ENCODE data around the gene ELOB. TPM values are rescaled to one million over a fixed set of nuclear protein-coding genes. Genes with fewer than 3 reads are reported as not detected.
"Not testable (repeated sequence)": the region's sequence is repeated elsewhere in the genome, so short reads cannot be mapped to it uniquely, and the experiment has no call there.

The ELOB gene
- total RNA-seq, 1 donor from 2014 or later = 172 TPM

DNA sequence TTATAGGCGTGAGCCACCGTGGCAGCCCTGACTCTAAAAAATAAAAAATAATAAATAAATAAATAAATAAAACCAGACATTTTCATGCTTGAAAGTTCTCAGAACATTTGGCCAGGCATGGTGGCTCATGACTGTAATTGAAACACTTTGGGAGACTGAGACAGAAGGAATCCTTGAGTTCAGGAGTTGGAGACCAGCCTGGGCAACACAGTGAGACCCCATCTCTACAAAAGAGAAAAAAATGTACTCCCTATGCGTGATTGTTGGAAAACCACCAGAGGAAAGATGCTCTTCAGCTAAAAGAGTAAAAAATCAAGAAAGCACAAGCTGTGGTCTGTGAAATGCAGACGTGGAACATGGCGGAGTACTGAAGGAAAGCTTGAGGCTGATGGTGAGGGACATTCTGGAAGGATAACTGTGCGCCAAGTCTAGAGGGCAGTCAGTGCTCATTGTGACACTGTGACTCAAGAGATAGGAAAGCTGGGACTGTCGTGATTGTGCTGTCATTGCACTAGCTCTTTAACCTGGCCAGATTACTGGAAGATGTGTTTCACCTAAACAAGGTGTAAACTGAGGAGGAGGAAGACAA is 52.9 kb downstream of the ELOB start:
- intact Hi-C loops (cut with micrococcal nuclease) = no loop called here
- Mint-ChIP-seq H3K36me3 (ENCODE audit: low read depth) (no peaks in the 10 kb centered on the region), H3K27ac (no peak overlapping the region), H3K9me3 (no peaks in the 10 kb centered on the region), H3K27me3 (peaks cover 11% of the 10 kb centered on the region), H3K4me1 (peaks cover 5% of the 10 kb centered on the region), H3K4me3 (no peak overlapping the region)
- ATAC-seq (ENCODE audit: low read depth) (no peak), DNase-seq (no peak)
- CTCF ChIA-PET = interaction anchor here (0.7 kb wide), 1 partner anchor 51 kb away, joined by 3 read pairs; no protein-coding TSS in a partner anchor
- TF ChIP-seq, protein P1, sequence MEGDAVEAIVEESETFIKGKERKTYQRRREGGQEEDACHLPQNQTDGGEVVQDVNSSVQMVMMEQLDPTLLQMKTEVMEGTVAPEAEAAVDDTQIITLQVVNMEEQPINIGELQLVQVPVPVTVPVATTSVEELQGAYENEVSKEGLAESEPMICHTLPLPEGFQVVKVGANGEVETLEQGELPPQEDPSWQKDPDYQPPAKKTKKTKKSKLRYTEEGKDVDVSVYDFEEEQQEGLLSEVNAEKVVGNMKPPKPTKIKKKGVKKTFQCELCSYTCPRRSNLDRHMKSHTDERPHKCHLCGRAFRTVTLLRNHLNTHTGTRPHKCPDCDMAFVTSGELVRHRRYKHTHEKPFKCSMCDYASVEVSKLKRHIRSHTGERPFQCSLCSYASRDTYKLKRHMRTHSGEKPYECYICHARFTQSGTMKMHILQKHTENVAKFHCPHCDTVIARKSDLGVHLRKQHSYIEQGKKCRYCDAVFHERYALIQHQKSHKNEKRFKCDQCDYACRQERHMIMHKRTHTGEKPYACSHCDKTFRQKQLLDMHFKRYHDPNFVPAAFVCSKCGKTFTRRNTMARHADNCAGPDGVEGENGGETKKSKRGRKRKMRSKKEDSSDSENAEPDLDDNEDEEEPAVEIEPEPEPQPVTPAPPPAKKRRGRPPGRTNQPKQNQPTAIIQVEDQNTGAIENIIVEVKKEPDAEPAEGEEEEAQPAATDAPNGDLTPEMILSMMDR (IDR thresholded peaks at IDR 0.05) = no peak
- POLR2A ChIA-PET = no interaction called here

DNA sequence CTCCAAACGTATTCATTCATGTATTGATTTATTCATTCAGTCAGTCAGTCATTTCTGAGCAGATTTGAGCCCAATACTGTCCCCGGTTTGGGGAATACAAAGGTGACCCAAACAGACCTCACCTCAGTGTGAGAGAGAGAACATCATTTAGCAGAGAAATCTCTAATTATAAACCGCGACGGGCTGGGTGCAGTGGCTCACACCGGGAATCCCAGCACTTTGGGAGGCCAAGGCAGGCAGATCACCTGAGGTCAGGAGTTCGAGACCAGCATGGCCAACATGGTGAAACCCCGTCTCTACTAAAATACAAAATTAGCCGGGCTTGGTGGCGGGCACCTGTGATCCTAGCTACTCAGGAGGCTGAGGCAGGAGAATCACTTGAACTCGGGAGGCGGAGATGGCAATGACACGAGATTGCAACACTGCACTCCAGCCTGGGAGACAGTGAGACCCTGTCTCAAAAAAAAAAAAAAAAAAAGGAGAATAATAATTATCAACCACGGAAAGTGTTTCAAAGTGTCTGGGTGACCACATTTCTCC is 55.4 kb downstream of the ELOB start:
- Mint-ChIP-seq H3K27me3 (peaks cover 11% of the 10 kb centered on the region), H3K4me3 (peak overlapping the region; percentile 72)
- H3K36me3 Mint-ChIP-seq (ENCODE audit: low read depth); DNase-seq; H3K4me1 Mint-ChIP-seq; ATAC-seq (ENCODE audit: low read depth); CTCF ChIA-PET; H3K27ac Mint-ChIP-seq; H3K9me3 Mint-ChIP-seq: not testable (repeated sequence)
- intact Hi-C loops (cut with micrococcal nuclease) = loop anchor here (1.0 kb wide), 4 partner anchors 31 to 48 kb away; partner anchors contain the start of genes KCTD5 and SRRM2
- POLR2A ChIA-PET = interaction anchor here (0.7 kb wide), 1 partner anchor 39 kb away, joined by 8 read pairs; no protein-coding TSS in a partner anchor

Other genes starting within 250 kb of the ELOB start
- 0.16 and 0.66 TPM in 2 replicates for gene CEMP1, start 245.9 kb downstream of the ELOB start, total RNA-seq
- 42.5 and 62.0 TPM in 2 replicates for gene PDPK1, start 239.3 kb downstream of the ELOB start, total RNA-seq
- gene KCTD5, start 94.8 kb downstream of the ELOB start, total RNA-seq = 30.3 and 31.4 TPM in 2 replicates
- 1.5 and 1.8 TPM in 2 replicates for gene PRSS27, start 57.1 kb downstream of the ELOB start, total RNA-seq
- gene SRRM2, start 24.6 kb downstream of the ELOB start, total RNA-seq = 891 and 963 TPM in 2 replicates
- not detected in 2 replicates for gene PRSS33, start 10.3 kb upstream of the ELOB start, total RNA-seq
- not detected in 2 replicates for gene PRSS41, start 21.2 kb upstream of the ELOB start, total RNA-seq
- 2.4 and 3.2 TPM in 2 replicates for gene PRSS21, start 40.0 kb upstream of the ELOB start, total RNA-seq
- 0.33 TPM in 1 of 2 replicates, not detected in the other for gene ZG16B, start 53.0 kb upstream of the ELOB start, total RNA-seq
- gene PRSS22, start 80.9 kb upstream of the ELOB start, total RNA-seq = not detected in 2 replicates
- gene FLYWCH2, start 105.9 kb upstream of the ELOB start, total RNA-seq = 19.4 and 20.3 TPM in 2 replicates
- 53.5 and 59.9 TPM in 2 replicates for gene FLYWCH1, start 134.7 kb upstream of the ELOB start, total RNA-seq
- gene KREMEN2, start 187.0 kb upstream of the ELOB start, total RNA-seq = 1.3 and 1.7 TPM in 2 replicates
- gene PAQR4, start 192.1 kb upstream of the ELOB start, total RNA-seq = 2.4 and 2.7 TPM in 2 replicates
- gene PKMYT1, start 203.2 kb upstream of the ELOB start, total RNA-seq = 3.8 and 4.3 TPM in 2 replicates
- not detected in 2 replicates for gene CLDN9, start 235.6 kb upstream of the ELOB start, total RNA-seq
- not detected in 2 replicates for gene CLDN6, start 240.9 kb upstream of the ELOB start, total RNA-seq
- gene TNFRSF12A, start 243.1 kb upstream of the ELOB start, total RNA-seq = 0.47 and 1.0 TPM in 2 replicates
- gene HCFC1R1, start 246.7 kb upstream of the ELOB start, total RNA-seq = 17.7 and 20.4 TPM in 2 replicates
- gene THOC6, start 246.8 kb upstream of the ELOB start, total RNA-seq = 45.8 and 47.1 TPM in 2 replicates